Endodermal cell (in vitro differentiated cells): ENCODE measurements around the gene CAT. TPM values are rescaled to one million over a fixed set of nuclear protein-coding genes. Genes with fewer than 3 reads are reported as not detected.

Experiments used
- DNase-seq: peaks from one replicate; pipeline ENCODE4 v3.0.0-alpha.2; 2017
- H3K27ac ChIP-seq: 2 replicates; pipeline ENCODE4 v1.5.1; 2013; ENCODE audit warnings: mild to moderate bottlenecking, low read depth, low read length, moderate library complexity
- H3K27me3 ChIP-seq: 2 replicates; pipeline ENCODE4 v1.6.1; 2013; ENCODE audit warnings: mild to moderate bottlenecking, low read length, moderate library complexity; ENCODE audit not compliant: insufficient read depth, control insufficient read depth, poor library complexity, severe bottlenecking
- H3K36me3 ChIP-seq: 2 replicates; pipeline ENCODE4 v1.7.0; 2013; ENCODE audit warnings: mild to moderate bottlenecking, low read length, moderate library complexity; ENCODE audit not compliant: control insufficient read depth, insufficient read depth
- H3K4me1 ChIP-seq: one replicate; pipeline ENCODE4 v1.7.0; 2013; ENCODE audit warnings: low read length; ENCODE audit not compliant: control insufficient read depth, insufficient read depth
- H3K4me3 ChIP-seq: 2 replicates; pipeline ENCODE4 v1.5.1; 2013; ENCODE audit warnings: mild to moderate bottlenecking, low read length, moderate library complexity
- H3K9ac ChIP-seq: 2 replicates; pipeline ENCODE4 v1.6.1; 2013; ENCODE audit warnings: mild to moderate bottlenecking, low read length, moderate library complexity; ENCODE audit not compliant: poor library complexity, severe bottlenecking; ENCODE audit errors: extremely low read depth
- H3K9me3 ChIP-seq: 2 replicates; pipeline ENCODE4 v1.6.1; 2013; ENCODE audit warnings: mild to moderate bottlenecking, low read length, moderate library complexity; ENCODE audit not compliant: control insufficient read depth
- H3K27ac Mint-ChIP-seq: 2 replicates; pipeline ENCODE4 v1.8.0; 2020; ENCODE audit warnings: mixed read lengths
- H3K27me3 Mint-ChIP-seq: 2 replicates; pipeline ENCODE4 v1.8.0; 2021; ENCODE audit warnings: mild to moderate bottlenecking, mixed read lengths; ENCODE audit not compliant: insufficient read depth
- H3K36me3 Mint-ChIP-seq: 2 replicates; pipeline ENCODE4 v1.8.0; 2020; ENCODE audit warnings: low read depth, mixed read lengths
- H3K4me1 Mint-ChIP-seq: 2 replicates; pipeline ENCODE4 v1.8.0; 2020; ENCODE audit warnings: mixed read lengths
- H3K4me3 Mint-ChIP-seq: 2 replicates; pipeline ENCODE4 v1.8.0; 2020; ENCODE audit warnings: mild to moderate bottlenecking, moderate library complexity, mixed read lengths
- H3K9me3 Mint-ChIP-seq: 2 replicates; pipeline ENCODE4 v1.8.0; 2020; ENCODE audit warnings: mild to moderate bottlenecking, mixed read lengths
- CTCF ChIP-seq: fragments of 200-600 bp; sonication (generic); conservative IDR thresholded peaks from 2 replicates; pipeline ENCODE4 v1.5.0; 2021; ENCODE audit warnings: antibody characterized with exemption, mild to moderate bottlenecking
- WGBS, 2 experiments: methylation state at CpG; one replicate each; pipeline versions ENCODE4 v1.1.5 to v1.1.7; 2013; ENCODE audit warnings: missing lambda C conversion rate in 2 of 2, mixed read lengths in 1 of 2; ENCODE audit not compliant: insufficient coverage in 1 of 2, insufficient read length in 1 of 2; 5-methylcytosine and 5-hydroxymethylcytosine counted together
- total RNA-seq, 2 donors: library from RNA; stranded (reverse); fragmentation: NEBNext Ultra II Directional in 1 of 2; extraction: Animal tissue kit (Norgen Biotek cat#: 25700) in 1 of 2; gene quantifications; 2 replicates in 1 of 2; 3 replicates in 1 of 2; pipeline ENCODE4 v1.2.1, GENCODE V29; 2021

The CAT gene
- total RNA-seq, 2 donors from 2014 or later = 18.9 to 23.4 TPM

- H3K27ac ChIP-seq = no peak overlapping the region
- 88 to 91% methylated on average over 1 to 3 of the region's 3 CpGs for whole genome bisulfite sequencing, 2 experiments
These were observed 32.3 kb upstream of the CAT start for GRCh38 chr11:34406413-34406812.

GRCh38 chr11:34407121-34407813, 31.5 kb upstream of the CAT start:
- DNase-seq = no peak
- 82% methylated on average over 2 of the region's 2 CpGs; no CpG with 5 or more reads in 1 of the 2 experiments for WGBS, 2 experiments
- Histone ChIP-seq H3K27ac (no peak overlapping the region), H3K36me3 (no peaks in the 10 kb centered on the region), H3K9me3 (no peaks in the 10 kb centered on the region), H3K9ac (no peak overlapping the region), H3K4me1 (no peaks in the 10 kb centered on the region), H3K4me3 (no peak overlapping the region), H3K27me3 (peaks cover 5% of the 10 kb centered on the region)
- Mint-ChIP-seq H3K4me1 (no peaks in the 10 kb centered on the region), H3K27me3 (peaks cover 19% of the 10 kb centered on the region), H3K9me3 (peaks cover 2% of the 10 kb centered on the region), H3K36me3 (no peaks in the 10 kb centered on the region), H3K4me3 (no peak overlapping the region), H3K27ac (no peak overlapping the region)
- TF ChIP-seq CTCF = no peak

More at GRCh38 chr11:34406413-34406812, 32.3 kb upstream of the CAT start:
- Histone ChIP-seq H3K4me3 (no peak overlapping the region), H3K9ac (no peak overlapping the region), H3K36me3 (no peaks in the 10 kb centered on the region), H3K9me3 (no peaks in the 10 kb centered on the region), H3K27me3 (peaks cover 5% of the 10 kb centered on the region), H3K4me1 (no peaks in the 10 kb centered on the region)
- Mint-ChIP-seq H3K27me3 (peaks cover 19% of the 10 kb centered on the region), H3K9me3 (no peaks in the 10 kb centered on the region), H3K36me3 (no peaks in the 10 kb centered on the region), H3K4me1 (no peaks in the 10 kb centered on the region), H3K27ac (no peak overlapping the region), H3K4me3 (no peak overlapping the region)
- no peak for DNase-seq
- no peak for TF ChIP-seq CTCF

- H3K27ac ChIP-seq = no peak overlapping the region
- Mint-ChIP-seq H3K36me3 (no peaks in the 10 kb centered on the region), H3K4me1 (no peaks in the 10 kb centered on the region), H3K27me3 (peaks cover 19% of the 10 kb centered on the region), H3K27ac (no peak overlapping the region), H3K9me3 (peaks cover 11% of the 10 kb centered on the region), H3K4me3 (no peak overlapping the region)
- H3K27me3 ChIP-seq = peaks cover 5% of the 10 kb centered on the region
- WGBS, 2 experiments = 91 to 94% methylated on average over 2 of the region's 2 CpGs
- H3K9ac ChIP-seq = no peak overlapping the region
- peaks cover 12% of the 10 kb centered on the region for H3K9me3 ChIP-seq
- no peak for TF ChIP-seq CTCF
- no peaks in the 10 kb centered on the region for H3K4me1 ChIP-seq
- H3K4me3 ChIP-seq = no peak overlapping the region
- no peaks in the 10 kb centered on the region for H3K36me3 ChIP-seq
- DNase-seq = no peak
These were observed 30.1 kb upstream of the CAT start for GRCh38 chr11:34408580-34409172.
